IPS-15b (cell line): Measurements from ENCODE around the gene COMP.

ENCODE experiments used
- H3K27me3 ChIP-seq: one replicate; pipeline ENCODE4 v1.6.1; 2013; ENCODE audit warnings: low read length; ENCODE audit not compliant: control insufficient read depth, insufficient read depth
- H3K36me3 ChIP-seq: one replicate; pipeline ENCODE4 v1.6.1; 2013; ENCODE audit warnings: low read length; ENCODE audit not compliant: control insufficient read depth, insufficient read depth
- H3K4me1 ChIP-seq: one replicate; pipeline ENCODE4 v1.6.1; 2013; ENCODE audit warnings: mild to moderate bottlenecking, low read length; ENCODE audit not compliant: control insufficient read depth, insufficient read depth
- H3K4me3 ChIP-seq: one replicate; pipeline ENCODE4 v1.5.1; 2013; ENCODE audit warnings: low read depth, low read length
- H3K9ac ChIP-seq: one replicate; pipeline ENCODE4 v1.6.1; 2013; ENCODE audit warnings: low read depth, mild to moderate bottlenecking, low read length
- H3K9me3 ChIP-seq: one replicate; pipeline ENCODE4 v1.6.1; 2013; ENCODE audit warnings: mild to moderate bottlenecking, low read length; ENCODE audit not compliant: control insufficient read depth, insufficient read depth

The COMP gene

DNA sequence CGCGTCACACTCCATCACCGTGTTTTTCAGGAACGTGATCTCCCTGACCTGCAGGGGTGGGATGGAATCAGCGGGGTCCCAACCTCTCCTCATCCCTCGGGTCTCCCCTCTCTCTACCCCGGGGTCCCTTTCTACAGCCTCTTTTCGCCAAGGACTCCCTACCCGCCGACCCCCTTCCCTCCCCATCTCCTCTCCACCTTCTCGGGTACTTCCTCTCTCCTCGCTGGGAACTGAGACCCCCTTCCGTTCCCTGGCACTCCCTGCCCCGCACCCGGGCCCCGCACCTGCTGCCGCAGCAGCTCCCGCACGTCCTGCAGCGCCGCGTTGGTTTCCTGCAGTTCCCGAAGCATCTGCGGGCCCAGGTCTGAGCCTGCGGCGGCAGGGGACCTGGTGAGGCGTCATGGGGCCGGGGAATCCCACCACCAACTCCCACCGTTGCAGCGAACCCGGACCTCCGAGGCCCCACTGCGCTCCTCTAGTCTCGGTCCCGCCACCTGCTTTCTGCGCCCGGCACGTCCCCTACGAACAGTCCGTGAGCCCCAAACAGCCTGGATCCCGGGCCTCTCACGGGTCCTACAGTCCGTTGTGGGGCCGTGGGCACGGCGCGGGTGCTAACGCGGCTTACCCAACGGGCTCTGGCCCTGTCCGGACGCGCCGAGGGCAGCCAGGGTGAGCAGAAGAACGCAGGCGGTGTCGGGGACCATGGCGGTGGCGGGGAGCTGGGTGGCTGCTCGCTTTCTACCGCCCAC is at the start of gene COMP:
Gene COMP (minus strand): TSS at position 740 of the 749 bp plus-strand sequence. CDS start 36 bp downstream, at position 704.
- H3K4me3 ChIP-seq, result peak within 1 kb of the TSS; percentile 71
- peaks cover 78% of the 10 kb centered on the region for H3K27me3 ChIP-seq
- no peaks in the 10 kb centered on the region for H3K36me3 ChIP-seq
- H3K9ac ChIP-seq, result no peak within 1 kb of the TSS
- peaks cover 3% of the 10 kb centered on the region for H3K4me1 ChIP-seq
- H3K9me3 ChIP-seq, result no peaks in the 10 kb centered on the region

DNA sequence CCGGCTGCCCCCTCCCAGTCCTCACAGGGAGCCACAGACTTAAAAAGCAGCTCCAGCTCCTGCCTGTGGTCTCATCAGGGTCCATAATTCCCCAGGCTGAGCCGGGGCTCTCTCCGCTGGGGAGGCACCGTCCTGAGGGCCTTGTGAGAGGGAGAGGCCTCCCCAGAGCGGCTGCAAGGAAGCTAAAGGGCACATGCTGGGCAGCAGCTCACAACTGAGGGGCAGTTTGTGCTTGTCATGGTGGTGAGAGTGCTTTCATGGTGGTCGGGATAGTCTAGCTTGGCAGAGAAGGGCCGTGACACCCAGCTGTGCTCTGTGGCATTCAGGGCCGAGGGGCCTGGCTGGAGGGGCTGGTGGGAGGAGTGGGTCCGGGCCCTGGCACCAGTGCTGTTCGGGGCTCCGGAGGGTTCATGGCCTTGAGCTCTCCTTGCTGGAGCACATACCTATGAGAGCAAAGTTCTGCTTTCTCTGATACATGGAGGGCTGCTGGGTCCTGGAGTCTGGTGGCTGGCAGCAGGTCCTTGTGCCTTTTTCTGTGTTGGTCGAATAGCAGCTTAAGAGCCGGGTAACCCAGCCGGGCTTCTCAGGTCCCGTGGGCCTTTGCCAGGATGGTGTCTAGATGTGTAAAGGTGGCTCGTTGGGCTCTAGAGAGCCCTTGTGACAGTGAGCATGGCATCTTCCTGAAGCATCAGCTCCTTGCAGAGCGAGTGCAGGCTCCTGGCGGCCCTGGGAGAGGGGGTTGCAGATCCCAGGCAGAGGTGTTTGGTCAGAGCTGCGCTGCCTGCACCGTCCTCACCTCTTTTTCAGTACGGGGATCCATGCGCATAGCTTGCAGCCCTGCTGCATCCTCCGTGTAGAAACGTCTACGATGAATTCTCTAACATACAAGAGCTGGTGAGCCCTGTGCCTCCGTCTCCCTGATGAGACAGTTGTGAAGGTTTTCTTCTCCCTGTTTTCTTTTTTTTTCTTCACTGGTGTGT is 49.5 kb upstream of the COMP start:
- no peaks in the 10 kb centered on the region for H3K27me3 ChIP-seq
- H3K4me1 ChIP-seq, result peaks cover 3% of the 10 kb centered on the region
- H3K4me3 ChIP-seq, result no peak overlapping the region
- peaks cover 3% of the 10 kb centered on the region for H3K36me3 ChIP-seq
- H3K9me3 ChIP-seq, result no peaks in the 10 kb centered on the region
- H3K9ac ChIP-seq, result no peak overlapping the region

DNA sequence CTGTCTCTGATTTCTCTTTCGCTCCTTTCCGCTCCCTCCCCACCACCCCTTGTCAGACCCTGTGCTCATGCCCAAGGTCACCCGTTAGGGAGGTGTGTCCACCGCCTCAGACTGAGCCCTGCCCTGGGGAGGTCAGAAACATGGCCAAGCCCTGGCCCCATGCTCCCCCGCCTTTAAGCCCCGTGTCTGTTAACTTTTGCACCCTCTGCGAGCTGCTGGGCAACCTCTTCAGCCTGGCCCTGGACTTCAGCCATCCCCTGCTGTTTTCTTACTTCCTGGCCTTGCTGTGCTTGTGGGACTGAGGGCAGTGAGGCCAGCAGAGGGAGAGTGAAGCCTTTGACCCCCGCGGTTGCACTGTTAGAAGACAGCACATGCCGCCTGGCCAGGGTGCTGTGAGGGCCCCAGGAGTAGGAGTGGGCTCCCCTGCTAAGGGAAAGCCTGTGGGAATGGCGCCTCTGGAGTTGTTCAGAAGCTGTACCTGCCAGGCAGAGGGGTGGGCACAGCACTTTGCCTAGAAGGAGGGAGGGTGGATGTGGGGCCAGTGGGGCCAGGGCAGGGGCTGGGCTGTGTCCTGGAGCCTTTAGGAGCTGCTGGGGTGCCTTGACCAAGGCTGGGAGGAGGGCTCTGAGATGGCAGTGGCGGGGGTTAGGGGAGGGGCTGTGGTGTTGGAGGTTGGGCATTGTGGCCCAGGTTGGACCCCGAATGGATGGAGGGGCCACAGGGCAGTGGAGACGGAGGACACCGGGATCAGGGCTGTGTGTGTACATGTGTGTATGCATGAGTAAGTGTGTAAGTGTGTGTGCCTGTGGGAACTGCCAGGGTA is 48.6 kb upstream of the COMP start:
- Histone ChIP-seq H3K36me3 (peaks cover 3% of the 10 kb centered on the region), H3K9ac (peak overlapping the region; percentile 43)

DNA sequence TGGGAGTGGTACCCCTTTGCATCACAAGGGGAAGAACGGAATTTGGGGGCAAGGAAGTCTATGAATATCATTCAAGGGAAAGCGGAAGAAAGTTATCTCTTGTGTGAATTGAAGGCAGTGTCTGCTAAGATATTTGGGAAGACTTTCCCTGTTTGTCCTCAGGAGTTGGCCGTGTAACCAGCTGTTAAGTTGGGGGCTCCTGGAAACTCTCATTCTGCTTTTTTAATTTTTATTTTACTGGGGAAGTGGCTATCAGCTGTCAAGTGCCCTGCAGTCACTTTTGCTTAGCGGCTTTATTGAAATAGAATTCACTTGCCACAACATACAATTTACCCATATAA is 43.5 kb upstream of the COMP start:
- H3K4me3 ChIP-seq, result peak overlapping the region; percentile 94
- no peak overlapping the region for H3K9ac ChIP-seq

More for the DNA sequence above, 48.6 kb upstream of the COMP start:
- no peaks in the 10 kb centered on the region for H3K9me3 ChIP-seq
- H3K4me1 ChIP-seq, result peaks cover 3% of the 10 kb centered on the region
- no peaks in the 10 kb centered on the region for H3K27me3 ChIP-seq
- H3K4me3 ChIP-seq, result no peak overlapping the region

DNA sequence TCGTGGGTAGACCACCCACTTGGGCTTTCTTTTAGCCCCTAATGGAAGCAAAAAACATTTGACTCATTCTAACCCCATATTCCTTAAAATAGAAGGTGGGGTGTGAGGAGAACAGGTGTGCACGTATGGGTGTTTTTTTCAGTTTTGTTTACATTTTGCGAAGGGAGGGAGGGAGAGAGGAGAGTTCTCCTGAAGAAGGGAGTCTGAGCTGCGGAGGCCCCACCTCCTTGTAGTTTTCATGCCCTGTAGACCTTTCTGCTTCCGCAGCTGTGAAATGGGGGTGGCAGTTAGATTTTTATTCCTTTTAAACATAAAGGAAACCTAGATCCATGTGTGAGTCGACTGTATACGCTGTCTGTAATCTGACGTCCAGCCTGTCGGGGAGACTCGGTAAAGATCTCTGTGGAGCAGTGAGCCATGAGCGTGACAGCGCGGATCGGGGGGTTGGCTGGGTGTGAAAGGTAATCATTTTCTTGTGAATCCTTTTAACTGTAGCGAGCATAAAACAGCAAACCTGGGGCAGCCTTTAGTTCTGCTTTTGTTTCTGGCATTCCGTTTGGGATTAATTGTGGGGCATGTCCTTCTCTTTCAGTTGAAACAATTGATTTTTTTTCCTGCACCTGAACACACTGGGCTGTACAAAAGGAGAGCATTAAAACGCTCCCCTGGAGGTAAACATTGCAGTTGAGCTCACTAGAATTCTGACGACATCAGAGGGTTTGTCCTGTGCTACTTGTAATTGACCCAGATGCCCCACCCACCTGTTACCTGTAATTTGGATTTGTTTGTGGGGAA is 42.9 kb upstream of the COMP start:
- H3K36me3 ChIP-seq, result peaks cover 8% of the 10 kb centered on the region
- H3K4me3 ChIP-seq, result peak overlapping the region; percentile 94
- H3K4me1 ChIP-seq, result peaks cover 11% of the 10 kb centered on the region
- no peaks in the 10 kb centered on the region for H3K9me3 ChIP-seq
- peak overlapping the region; percentile 14 for H3K9ac ChIP-seq
- H3K27me3 ChIP-seq, result no peaks in the 10 kb centered on the region

More for the DNA sequence above, 43.5 kb upstream of the COMP start:
- peaks cover 8% of the 10 kb centered on the region for H3K36me3 ChIP-seq
- no peaks in the 10 kb centered on the region for H3K9me3 ChIP-seq
- peaks cover 11% of the 10 kb centered on the region for H3K4me1 ChIP-seq
- no peaks in the 10 kb centered on the region for H3K27me3 ChIP-seq

DNA sequence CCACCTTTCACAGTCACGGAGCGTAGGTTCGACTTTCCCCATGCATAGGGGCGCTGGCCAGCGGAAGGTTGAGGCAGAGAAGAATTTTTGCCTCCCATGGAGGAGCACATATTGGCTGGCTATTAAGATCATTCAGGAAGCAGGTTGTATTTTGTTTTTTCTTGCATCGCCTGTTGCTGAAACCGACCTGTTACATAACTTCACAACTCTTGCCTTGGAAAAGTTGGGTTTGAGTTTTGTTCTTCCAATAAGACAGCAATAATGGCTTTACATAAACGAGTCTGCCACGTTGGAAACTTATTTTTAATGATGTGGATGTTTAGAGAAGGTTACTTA is 42.0 kb upstream of the COMP start:
- H3K4me1 ChIP-seq, result peaks cover 11% of the 10 kb centered on the region
- peaks cover 8% of the 10 kb centered on the region for H3K36me3 ChIP-seq
- H3K4me3 ChIP-seq, result peak overlapping the region; percentile 94
- no peaks in the 10 kb centered on the region for H3K9me3 ChIP-seq
- H3K27me3 ChIP-seq, result no peaks in the 10 kb centered on the region
- H3K9ac ChIP-seq, result peak overlapping the region; percentile 87

DNA sequence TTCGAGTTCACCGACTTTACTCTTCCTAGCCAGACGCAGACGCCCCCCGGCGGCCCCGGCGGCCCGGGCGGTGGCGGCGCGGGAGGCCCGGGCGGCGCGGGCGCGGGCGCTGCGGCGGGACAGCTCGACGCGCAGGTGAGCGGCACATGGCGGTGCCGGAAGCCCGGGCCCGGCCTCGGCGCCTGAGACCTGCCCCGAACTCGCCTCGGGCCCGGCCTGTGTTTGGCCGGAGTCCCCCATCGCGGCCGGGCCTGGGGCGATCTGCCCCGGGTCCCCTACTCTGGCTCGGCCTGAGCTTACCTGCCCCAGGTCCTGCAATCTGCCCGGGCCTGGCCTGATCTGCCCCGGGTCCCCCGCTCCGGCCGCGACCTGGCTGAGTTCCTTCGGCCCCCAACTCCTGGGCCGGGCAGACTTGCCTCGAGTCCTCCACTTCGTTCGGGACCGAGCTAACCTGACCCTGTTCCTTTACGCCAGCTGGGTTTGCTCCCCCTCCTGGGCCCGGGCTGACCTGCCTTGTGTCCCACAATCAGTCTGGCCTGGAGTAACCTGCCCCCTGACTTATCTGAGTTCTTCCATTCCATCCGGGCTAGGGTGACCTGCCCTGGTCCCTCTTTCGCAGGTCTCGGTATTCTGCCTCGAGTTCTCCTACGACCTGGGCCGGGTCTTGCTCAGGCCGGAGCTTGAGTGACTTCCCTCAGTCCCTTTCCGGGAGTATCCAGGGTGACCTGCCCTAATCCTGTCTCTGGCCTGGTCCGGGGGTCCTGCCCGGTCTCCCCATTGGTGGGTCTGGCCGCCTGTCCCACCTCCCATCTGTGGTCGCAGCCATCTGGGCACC is 41.4 kb upstream of the COMP start:
- no peaks in the 10 kb centered on the region for H3K27me3 ChIP-seq
- H3K9me3 ChIP-seq, result no peaks in the 10 kb centered on the region
- peaks cover 5% of the 10 kb centered on the region for H3K36me3 ChIP-seq
- H3K4me1 ChIP-seq, result peaks cover 11% of the 10 kb centered on the region
- peak overlapping the region; percentile 87 for H3K9ac ChIP-seq
- peak overlapping the region; percentile 94 for H3K4me3 ChIP-seq

DNA sequence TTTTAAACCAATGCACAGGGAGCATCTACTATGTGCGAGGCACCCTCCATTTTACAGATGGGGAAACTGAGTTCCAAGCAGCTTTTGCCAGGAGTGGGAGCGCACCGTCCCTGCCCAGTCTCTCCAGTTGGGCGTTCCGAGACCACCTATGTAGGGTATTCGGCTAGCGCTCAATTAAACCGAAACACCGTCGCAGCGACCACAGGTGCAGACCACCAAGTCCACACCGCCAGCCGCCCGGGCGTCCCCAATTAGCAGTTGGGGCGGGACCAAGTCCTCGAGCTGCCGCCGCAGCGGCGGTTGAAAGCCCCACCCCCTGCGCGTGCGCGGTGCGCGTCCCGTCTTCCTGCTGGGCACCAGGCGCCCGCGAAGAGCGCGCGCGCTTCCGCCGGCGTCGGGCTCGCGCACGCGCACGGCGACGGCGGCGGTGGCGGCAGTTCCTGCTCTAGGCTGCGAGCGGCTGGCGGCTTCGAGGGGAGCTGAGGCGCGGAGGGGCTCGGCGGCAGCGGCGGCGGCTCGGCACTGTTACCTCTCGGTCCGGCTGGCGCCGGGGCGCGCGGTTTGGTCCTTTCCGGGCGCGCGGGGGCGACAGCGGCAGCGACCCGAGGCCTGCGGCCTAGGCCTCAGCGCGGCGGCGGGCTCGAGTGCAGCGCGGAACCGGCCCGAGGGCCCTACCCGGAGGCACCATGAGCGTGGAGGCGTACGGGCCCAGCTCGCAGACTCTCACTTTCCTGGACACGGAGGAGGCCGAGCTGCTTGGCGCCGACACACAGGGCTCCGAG is 40.6 kb upstream of the COMP start, which contains the start of gene UPF1:
Gene UPF1 (plus strand): TSS at position 436 of the 782 bp plus-strand sequence. CDS start 251 bp downstream, at position 687.
- Histone ChIP-seq H3K4me3 (peak within 1 kb of the TSS; percentile 94), H3K36me3 (peaks cover 5% of the 10 kb centered on the region), H3K27me3 (no peaks in the 10 kb centered on the region), H3K9ac (peak within 1 kb of the TSS; percentile 87), H3K9me3 (no peaks in the 10 kb centered on the region), H3K4me1 (peaks cover 11% of the 10 kb centered on the region)

DNA sequence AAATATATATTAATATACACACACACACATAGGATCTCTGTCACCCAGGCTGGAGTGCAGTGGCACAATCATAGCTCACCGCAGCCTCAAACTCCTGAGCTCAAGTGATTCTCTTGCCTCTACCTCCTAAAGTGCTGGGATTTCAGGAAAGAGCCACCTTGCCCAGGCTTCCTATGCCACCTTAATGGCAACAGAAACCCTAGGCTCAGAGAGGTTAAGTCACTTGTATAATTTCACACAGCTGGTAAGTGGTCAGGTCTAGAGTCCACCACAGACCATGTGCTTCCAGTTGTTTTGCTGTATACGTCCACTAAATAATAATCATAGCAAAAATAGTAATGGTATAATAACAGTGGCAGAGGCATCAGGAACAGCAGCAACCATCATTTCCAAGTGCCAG is 39.4 kb upstream of the COMP start:
- Histone ChIP-seq H3K36me3 (peaks cover 5% of the 10 kb centered on the region), H3K27me3 (no peaks in the 10 kb centered on the region), H3K9ac (no peak overlapping the region), H3K4me3 (no peak overlapping the region), H3K4me1 (peaks cover 11% of the 10 kb centered on the region), H3K9me3 (no peaks in the 10 kb centered on the region)

DNA sequence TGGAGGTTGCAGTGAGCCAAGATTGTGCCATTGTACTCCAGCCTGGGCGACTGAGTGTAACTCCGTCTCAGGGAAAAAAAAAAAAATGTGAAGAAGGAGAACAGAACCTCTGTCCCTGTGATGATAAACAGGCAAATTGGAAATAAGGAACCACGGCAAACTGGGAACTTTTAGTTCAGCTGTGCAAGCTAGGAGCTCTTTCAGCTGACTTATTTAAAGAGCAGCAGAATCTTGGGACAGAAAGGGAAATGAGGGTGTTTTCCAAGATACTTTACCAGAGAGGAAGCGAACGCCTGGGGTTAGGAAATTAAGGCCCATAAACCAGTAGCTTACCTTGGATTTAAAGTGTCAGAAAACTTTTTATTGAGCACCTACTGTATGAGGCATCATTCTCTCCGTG is 37.7 kb upstream of the COMP start:
- no peak overlapping the region for H3K9ac ChIP-seq
- H3K4me1 ChIP-seq, result peaks cover 3% of the 10 kb centered on the region
- no peaks in the 10 kb centered on the region for H3K9me3 ChIP-seq
- no peak overlapping the region for H3K4me3 ChIP-seq
- peaks cover 2% of the 10 kb centered on the region for H3K36me3 ChIP-seq
- H3K27me3 ChIP-seq, result no peaks in the 10 kb centered on the region
